ELR (cell line): ENCODE results near the gene ADGRF1.

ENCODE experiments used
- DNase-seq: peaks from one replicate; pipeline ENCODE4 v3.0.0-alpha.2; 2015; ENCODE audit warnings: low read depth

ADGRF1 gene

DNA sequence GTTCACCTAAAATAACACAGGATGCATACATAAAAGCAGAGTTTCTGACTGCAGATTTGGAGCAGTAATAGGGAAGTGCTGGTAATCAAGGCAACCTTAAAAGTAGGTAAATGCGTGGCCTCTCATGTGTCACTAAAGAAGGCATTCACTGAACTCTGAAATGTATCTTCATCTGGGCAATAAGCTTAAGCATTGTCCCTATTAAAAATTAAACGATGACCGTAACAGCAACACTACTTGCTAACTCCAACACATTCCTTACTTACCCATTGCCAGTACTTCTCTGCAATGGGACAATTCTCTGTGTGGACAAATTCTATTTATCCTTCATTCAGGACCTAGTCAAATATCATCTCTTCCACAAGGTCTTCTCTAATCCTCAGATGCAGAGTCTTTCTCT is 19.9 kb downstream of the ADGRF1 start:
- no peak for DNase-seq

GRCh38 chr6:47019941-47020340 is 22.2 kb downstream of the ADGRF1 start:
- DNase-seq, result no peak

DNA sequence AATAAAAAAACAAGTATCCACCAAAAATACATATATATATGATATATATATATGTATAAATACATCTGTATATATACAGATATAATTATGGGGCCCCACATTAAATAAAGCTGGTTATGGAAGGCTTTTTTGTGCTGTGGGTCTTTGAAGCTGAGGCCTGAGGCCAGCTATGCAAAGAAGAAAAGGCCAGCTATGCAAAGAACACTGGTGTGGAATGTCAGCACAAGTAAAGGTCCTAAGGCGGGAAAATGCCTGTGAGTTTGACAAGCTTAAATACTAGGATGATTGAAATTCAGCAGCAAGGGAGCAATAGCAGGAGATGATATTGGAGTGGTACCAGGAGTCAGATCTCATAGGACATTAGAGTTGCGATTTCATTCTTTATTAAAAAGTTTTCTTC is 25.2 kb downstream of the ADGRF1 start:
- DNase-seq, result no peak

- no peak for DNase-seq
Observed at GRCh38 chr6:47016261-47016660, 25.9 kb downstream of the ADGRF1 start.

DNA sequence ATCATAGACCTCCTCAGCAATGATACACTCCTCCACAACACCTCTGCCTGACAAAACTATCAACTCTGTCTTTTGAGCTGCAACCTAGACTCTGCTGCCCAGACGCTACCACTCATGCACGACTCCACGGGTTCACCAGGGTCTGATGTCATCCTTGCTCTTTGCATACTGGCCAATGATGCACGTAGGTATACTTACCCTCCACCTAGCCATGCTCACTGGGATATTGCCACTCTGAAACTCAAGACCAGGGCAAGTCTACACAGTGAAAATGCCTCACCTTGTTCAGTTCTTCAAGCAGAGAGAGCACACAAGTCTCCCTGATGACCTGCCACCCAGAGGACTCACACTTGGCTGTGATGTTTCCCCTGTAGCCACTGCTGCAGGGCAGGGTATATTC is 27.7 kb downstream of the ADGRF1 start:
- DNase-seq, result no peak

DNA sequence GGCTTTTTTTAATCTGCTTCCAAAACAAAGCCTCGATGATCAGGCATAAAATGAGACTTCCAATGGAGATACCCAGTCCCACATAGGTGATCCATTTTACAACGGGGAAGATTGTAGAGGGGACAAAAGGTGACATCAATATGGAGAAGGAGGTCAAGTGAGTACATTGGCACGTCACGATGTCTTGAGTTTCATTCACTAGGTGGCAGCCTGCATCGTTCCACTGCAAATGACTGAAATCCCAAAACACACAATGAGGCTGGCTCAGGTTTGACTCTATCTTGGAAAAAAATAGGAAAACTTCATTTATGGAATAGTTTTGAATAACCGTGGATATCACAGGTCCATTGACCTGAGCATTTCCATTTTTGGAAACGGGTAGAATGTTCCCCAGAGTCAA is 32.5 kb downstream of the ADGRF1 start:
- DNase-seq, result no peak

DNA sequence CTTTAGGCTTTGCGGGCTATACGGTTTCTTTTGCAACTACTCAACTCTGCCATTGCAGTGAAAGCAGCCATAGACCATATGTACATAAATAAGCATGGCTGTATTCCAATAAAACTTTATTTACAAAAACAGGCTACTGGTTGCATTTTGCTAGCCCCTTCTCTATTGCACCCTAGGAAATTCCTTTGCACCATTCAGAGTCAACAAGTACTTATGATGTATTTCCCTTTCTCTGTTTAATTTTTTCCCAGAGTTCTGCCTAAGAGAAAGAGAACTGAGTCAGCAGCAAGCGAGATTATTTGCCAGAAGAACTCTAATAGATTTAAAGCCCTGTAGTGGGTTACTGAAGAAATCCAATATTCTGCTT is 33.8 kb downstream of the ADGRF1 start:
- no peak for DNase-seq

DNA sequence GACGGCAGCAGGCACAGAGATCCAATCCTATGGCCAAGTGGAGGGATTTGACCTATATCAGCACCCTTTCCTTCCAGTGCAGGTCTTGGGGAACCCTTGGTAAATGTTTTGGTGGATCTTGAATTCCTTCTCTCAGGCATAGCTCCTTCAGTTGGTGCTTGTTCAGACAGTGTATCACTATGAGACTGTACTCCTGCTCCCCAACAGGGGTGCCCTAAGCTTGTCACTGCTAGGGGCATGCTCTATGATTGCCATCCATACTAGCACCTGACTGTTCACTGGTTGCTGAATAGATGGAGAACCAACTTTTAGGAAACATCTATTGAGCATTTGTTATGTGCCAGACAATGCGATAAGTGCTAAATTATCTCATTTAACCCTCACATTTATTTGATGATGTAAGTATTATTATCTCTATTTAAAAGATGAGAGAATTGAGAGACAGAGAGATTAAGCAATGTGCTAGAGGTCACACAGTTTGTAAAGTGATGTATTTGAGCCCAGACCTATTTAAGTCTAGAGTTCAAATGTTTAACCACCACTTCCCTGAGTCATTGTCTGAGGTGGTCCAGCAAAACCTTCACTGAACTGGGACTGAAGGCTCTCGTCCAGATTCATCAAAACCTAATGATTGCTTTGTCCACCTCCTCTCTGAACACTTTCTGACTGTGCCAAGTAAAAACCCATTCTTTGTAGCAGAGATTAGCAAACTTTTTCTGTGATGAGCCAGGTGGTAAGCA is 34.3 kb downstream of the ADGRF1 start:
- no peak for DNase-seq

DNA sequence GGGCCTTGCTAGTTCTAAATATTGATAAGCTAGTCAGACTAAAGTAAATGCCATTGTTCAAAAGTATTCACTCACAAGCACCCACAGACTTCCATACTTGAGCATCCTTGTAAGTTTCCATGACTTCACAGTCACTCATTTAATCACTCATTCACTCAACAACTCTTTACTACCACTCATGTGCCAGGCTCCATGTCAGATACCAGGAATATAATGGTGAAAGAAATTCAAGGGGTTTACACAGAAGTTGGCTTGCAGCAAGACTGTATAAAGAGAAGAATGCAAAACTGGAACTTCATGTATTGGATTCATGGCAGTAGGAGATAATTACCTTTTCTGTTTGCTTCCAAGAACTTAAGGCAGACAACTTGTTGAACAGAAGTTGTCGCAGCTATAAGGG is 36.6 kb downstream of the ADGRF1 start:
- DNase-seq, result no peak

GRCh38 chr6:47004463-47004862 is 37.7 kb downstream of the ADGRF1 start:
- DNase-seq, result peak; percentile 40

DNA sequence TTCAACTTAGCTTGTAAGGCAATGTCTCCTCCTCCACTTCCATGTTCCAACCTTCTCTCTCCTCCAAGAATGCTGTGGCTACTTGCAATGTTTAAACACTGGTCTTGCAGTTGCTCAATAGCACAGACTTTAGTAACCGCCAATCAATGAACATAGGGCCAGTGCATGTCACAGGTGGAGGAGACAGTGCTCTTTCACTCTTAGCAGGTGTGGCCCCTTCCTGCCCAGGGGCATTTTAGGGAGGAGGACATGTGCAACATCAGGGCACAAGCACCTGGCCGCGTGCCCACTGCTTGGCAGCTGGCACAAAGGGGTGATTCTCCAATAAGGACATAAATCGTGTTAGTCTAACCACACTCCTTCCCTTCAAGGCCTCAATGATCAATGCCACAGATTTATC is 41.3 kb downstream of the ADGRF1 start:
- DNase-seq, result no peak

- no peak for DNase-seq
Observed at GRCh38 chr6:46998436-46999017, 43.6 kb downstream of the ADGRF1 start.

DNA sequence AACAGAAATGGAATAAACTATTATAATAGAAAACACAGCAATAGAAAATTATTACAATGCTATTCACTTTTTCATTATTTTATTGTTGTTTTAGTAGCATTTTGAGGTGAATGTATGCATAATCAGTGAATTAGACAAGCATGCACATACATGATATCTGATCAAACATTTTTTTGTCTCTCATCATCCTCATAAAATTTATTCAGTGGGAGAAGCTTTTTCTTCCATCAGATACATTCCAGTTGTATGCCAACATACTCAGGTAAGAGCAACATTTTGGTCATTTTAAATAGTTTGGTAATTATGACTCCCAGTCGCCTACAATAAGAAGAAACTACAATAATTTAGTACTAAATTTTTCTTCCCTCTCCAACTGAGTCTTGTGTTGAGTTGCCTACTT is 44.5 kb downstream of the ADGRF1 start:
- no peak for DNase-seq

GRCh38 chr6:46996860-46997641 is 45.1 kb downstream of the ADGRF1 start:
- DNase-seq, result no peak

DNA sequence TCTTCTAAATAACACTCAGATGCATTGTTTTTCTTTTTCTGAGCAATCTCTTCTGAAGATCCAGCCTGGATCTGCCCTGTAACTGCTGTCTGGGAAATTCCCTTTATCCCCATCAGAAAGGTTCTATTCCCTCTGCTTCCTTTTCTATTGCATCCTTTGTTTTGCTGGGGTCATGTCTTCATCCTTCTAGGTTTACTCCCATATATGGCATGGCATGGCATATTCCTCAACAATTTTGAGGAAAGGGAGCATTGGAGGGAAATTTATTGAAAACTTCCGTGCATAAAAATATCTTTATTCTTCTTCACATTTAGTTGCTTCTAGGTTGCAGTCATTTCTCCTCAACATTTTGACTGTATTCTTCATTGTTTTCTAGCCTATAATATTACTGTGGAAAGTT is 47.2 kb downstream of the ADGRF1 start:
- DNase-seq, result no peak

DNA sequence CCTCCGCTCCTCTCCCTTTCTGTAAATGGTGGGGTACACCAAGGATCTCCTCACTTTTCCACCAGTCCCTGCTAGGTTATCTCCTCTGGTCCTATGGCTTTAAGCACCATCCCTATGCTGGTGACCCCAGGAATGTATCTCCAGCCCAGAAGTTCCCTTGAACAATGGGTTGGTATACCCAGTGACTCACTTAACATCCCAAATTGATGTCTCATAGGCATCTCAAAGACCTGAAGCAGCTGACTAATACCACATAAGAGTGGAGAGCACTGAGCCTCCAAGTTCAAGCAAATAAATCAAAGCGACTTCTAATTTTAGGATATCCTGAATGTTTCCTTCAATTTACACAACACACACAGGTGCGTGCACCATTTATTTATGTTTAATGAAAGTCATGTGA is 48.3 kb downstream of the ADGRF1 start:
- peak; percentile 99 for DNase-seq

- peak; percentile 62 for DNase-seq
Observed at GRCh38 chr6:46992391-46992790, 49.7 kb downstream of the ADGRF1 start.

DNA sequence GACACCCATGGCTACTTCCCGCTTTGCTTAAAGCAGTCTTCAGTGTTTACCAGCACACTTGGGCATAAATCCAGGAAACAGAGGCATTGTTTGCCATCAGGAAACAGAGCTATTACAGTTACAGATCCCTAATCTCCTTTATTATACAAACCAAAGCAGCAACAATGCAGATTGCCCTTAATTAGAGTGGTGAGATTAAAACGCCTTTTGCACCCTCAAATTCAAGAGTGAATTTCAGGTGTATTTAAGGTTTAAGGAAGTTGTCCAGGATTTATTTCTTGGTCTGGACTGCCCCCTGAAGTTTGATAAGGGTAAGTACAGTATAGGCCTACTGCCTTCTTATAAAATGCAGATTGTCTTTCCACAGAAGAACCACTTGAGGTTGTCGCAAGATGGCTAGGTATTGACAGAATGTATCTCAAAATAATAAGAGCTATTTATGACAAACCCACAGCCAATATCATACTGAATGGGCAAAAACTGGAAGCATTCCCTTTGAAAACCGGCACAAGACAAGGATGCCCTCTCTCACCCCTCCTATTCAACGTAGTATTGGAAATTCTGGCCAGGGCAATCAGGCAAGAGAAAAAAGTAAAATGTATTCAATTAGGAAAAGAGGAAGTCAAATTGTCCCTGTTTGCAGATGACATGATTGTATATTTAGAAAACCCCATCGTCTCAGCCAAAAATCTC is 51.2 kb downstream of the ADGRF1 start:
- peak; percentile 77 for DNase-seq

DNA sequence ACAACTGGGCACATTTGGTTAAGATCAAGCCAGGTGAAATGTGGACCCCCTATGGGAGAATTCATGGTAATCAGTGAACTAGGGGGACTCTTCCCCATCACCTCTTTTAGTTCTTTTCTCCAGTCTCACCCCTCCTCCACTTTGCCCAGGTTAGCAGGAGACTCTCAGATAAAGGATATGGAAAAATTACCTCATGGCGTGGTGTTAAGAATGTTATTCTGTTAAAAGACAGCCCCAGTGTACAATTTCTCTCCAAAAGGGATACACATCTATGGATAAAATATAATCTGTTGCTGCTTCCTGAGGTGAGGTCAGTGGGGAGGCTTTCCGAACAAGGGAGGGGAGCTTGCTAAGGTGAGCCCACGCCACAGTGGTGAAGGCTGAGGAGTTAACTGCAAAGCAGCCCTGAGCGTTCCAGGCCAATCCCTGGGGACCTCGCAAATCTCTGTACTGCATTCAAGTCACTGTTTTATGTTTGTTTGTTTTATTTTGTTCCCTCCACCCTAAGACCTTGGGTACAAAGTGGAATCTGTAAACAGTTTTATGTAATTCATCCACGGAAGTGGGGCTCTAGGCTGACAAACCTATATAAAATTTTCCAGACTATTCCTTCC is 52.0 kb downstream of the ADGRF1 start:
- no peak for DNase-seq

DNA sequence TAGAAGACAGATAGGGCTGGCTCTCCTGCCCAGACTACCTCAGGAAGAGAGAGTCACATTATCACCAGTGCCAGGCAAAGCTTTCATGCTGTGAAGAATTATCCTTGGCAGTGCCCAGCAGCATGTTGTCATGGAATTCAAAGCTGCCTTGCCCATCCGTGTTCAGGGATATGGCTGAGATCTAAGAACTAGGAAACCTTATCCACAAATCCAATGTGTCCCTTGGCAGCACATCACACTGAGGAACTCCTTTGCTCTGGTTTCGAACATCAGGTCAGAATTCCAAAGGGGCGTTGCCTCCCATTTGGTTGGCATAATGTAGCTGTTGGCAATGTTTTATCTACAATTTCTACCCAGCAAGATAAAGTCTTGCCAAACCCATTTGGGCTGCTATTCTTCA is 52.7 kb downstream of the ADGRF1 start:
- no peak for DNase-seq

DNA sequence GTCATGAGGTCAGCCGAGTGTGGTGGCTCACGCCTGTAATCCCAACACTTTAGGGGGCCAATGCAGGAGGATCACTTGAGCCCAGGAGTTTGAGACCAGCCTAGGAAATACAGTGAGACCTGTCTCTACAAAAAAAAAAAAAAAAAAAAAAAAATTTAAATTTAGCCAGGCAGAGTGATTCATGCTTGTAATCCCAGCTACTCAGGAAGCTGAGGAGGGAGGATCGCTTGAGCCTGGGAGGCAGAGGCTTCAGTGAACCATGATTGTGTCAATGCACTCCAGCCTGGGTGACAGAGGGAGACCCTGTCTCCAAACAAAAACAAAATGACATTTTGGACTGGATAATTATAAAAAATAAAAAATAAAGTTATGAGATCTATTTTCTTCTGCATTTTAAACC is 56.2 kb downstream of the ADGRF1 start:
- peak; percentile 76 for DNase-seq

GRCh38 chr6:46983007-46983411 is 59.1 kb downstream of the ADGRF1 start:
- peak; percentile 82 for DNase-seq
